Measurements from ENCODE around the gene C12orf57.
A peak's percentile ranks its signal among the peaks of the same experiment; 100 is the strongest.

The C12orf57 gene

DNA sequence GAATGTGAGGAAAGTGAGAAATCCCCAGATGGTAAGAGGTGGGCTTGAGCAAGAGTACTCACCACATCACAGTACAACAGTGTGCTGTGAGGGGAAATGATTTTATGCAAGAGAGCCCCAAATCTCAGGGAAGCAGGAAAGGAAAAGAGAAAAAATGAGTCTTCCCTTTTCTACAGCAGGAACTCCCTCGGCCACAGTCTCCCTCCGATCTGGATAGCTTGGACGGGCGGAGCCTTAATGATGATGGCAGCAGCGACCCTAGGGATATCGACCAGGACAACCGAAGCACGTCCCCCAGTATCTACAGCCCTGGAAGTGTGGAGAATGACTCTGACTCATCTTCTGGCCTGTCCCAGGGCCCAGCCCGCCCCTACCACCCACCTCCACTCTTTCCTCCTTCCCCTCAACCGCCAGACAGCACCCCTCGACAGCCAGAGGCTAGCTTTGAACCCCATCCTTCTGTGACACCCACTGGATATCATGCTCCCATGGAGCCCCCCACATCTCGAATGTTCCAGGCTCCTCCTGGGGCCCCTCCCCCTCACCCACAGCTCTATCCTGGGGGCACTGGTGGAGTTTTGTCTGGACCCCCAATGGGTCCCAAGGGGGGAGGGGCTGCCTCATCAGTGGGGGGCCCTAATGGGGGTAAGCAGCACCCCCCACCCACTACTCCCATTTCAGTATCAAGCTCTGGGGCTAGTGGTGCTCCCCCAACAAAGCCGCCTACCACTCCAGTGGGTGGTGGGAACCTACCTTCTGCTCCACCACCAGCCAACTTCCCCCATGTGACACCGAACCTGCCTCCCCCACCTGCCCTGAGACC is 8.2 kb upstream of the C12orf57 start:
- TF ChIP-seq BHLHE40 (IDR thresholded peaks at IDR 0.05; ENCODE audit: borderline replicate concordance) (no peak), NFRKB (IDR thresholded peaks at IDR 0.05) (no peak), L3MBTL2 (conservative IDR thresholded peaks at IDR 0.05) (no peak), SP1 (IDR thresholded peaks at IDR 0.05) (no peak), PKNOX1 (IDR thresholded peaks at IDR 0.05) (no peak), SUZ12 (IDR thresholded peaks at IDR 0.05) (no peak), HDGF (IDR thresholded peaks at IDR 0.05; ENCODE audit: borderline replicate concordance) (no peak), ELF4 (IDR thresholded peaks at IDR 0.05) (no peak), LEF1 (IDR thresholded peaks at IDR 0.05; ENCODE audit: borderline replicate concordance) (no peak), ZNF384 (IDR thresholded peaks at IDR 0.05) (no peak), TARDBP (IDR thresholded peaks at IDR 0.05) (no peak)
- CTCF ChIA-PET = interaction anchor here (0.9 to 2.2 kb wide), 5 partner anchors 9 to 63 kb away, joined by 4 to 7 read pairs (median 4); partner anchors contain the start of gene SPSB2
- POLR2A ChIA-PET = interaction anchor here (0.7 to 8.1 kb wide), 6 partner anchors 8 to 68 kb away, joined by 3 to 95 read pairs (median 5); partner anchors contain the start of genes C12orf57 and RNU7-1
- no peak for DNase-seq (ENCODE audit: extremely low spot score)

DNA sequence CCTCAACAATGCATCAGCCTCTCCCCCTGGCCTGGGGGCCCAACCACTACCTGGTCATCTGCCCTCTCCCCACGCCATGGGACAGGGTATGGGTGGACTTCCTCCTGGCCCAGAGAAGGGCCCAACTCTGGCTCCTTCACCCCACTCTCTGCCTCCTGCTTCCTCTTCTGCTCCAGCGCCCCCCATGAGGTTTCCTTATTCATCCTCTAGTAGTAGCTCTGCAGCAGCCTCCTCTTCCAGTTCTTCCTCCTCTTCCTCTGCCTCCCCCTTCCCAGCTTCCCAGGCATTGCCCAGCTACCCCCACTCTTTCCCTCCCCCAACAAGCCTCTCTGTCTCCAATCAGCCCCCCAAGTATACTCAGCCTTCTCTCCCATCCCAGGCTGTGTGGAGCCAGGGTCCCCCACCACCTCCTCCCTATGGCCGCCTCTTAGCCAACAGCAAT is 7.6 kb upstream of the C12orf57 start:
- CTCF ChIA-PET = interaction anchor here (0.9 to 2.2 kb wide), 5 partner anchors 9 to 63 kb away, joined by 4 to 7 read pairs (median 4); partner anchors contain the start of gene SPSB2
- no peak for DNase-seq (ENCODE audit: extremely low spot score)
- POLR2A ChIA-PET = interaction anchor here (0.9 to 8.1 kb wide), 6 partner anchors 7 to 67 kb away, joined by 4 to 95 read pairs (median 12); partner anchors contain the start of genes ATN1, C12orf57 and RNU7-1
- no peak for TF ChIP-seq ZNF384 (IDR thresholded peaks at IDR 0.05)

- TF ChIP-seq FOXK2 (IDR thresholded peaks at IDR 0.05) (no peak), L3MBTL2 (conservative IDR thresholded peaks at IDR 0.05) (no peak), ARNT (IDR thresholded peaks at IDR 0.05) (no peak), SUZ12 (IDR thresholded peaks at IDR 0.05) (no peak), SP1 (IDR thresholded peaks at IDR 0.05) (no peak), PKNOX1 (IDR thresholded peaks at IDR 0.05) (no peak), TARDBP (IDR thresholded peaks at IDR 0.05) (no peak), CTBP1 (IDR thresholded peaks at IDR 0.05; ENCODE audit: borderline replicate concordance) (no peak), FOXM1 (IDR thresholded peaks at IDR 0.05; ENCODE audit: borderline replicate concordance) (no peak), BHLHE40 (IDR thresholded peaks at IDR 0.05; ENCODE audit: borderline replicate concordance) (no peak), FOXA1 (IDR thresholded peaks at IDR 0.05) (no peak), NFRKB (IDR thresholded peaks at IDR 0.05) (no peak), HDGF (IDR thresholded peaks at IDR 0.05; ENCODE audit: borderline replicate concordance) (no peak), LEF1 (IDR thresholded peaks at IDR 0.05; ENCODE audit: borderline replicate concordance) (no peak), ZNF384 (IDR thresholded peaks at IDR 0.05) (no peak)
- ChIA-PET POLR2A (interaction anchor here (0.9 to 8.1 kb wide), 12 partner anchors 8 to 68 kb away, joined by 3 to 95 read pairs (median 7); partner anchors contain the start of genes ATN1 and SPSB2), CTCF (interaction anchor here (0.9 to 2.2 kb wide), 6 partner anchors 10 to 64 kb away, joined by 3 to 7 read pairs (median 4); partner anchors contain the start of gene SPSB2)
- no peak for DNase-seq (ENCODE audit: extremely low spot score)
These were observed 7.0 kb upstream of the C12orf57 start for GRCh38 chr12:6936636-6937480.

DNA sequence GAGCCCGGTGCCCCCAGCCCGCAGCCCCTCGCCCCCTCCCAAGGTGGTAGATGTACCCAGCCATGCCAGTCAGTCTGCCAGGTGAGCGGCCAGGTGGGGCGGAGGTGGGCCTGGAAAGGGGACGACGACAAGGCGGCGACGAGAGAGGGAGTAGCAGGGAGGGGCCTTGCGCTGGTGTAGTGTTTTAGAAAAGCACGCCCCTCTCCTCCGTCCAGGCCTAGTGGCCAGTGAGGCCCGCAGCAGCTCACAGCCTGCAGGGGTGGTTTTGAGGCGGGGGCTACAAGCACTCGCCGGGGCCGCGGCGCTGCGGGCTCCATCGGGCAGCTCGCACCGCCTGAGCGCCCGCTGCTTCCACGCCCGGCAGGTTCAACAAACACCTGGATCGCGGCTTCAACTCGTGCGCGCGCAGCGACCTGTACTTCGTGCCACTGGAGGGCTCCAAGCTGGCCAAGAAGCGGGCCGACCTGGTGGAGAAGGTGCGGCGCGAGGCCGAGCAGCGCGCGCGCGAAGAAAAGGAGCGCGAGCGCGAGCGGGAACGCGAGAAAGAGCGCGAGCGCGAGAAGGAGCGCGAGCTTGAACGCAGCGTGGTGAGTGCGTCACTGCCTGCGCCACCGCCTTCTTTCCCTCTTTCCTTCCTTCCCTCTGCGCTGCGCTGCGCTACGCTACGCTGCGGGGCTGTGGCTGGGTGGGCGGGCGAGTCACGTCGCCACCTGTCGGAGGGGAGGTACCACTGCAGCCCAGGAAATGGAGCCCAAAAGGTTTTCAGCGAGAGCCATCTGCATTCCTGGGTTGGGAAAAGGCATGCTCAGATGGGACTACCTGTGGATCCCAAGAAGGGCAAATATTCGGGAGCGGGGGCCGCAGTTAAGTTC is 6.1 kb upstream of the C12orf57 start:
- DNase-seq (ENCODE audit: extremely low spot score) = peak; percentile 84
- ChIA-PET CTCF (interaction anchor here (0.6 to 2.2 kb wide), 7 partner anchors 9 to 342 kb away, joined by 3 to 15 read pairs (median 5); partner anchors contain the start of gene SPSB2), POLR2A (interaction anchor here (0.9 to 8.1 kb wide), 17 partner anchors 9 to 110 kb away, joined by 3 to 95 read pairs (median 5); partner anchors contain the start of genes ATN1, CDCA3, LPCAT3 and SPSB2)
- TF ChIP-seq FOXM1 (IDR thresholded peaks at IDR 0.05; ENCODE audit: borderline replicate concordance) (no peak), L3MBTL2 (conservative IDR thresholded peaks at IDR 0.05) (peak; percentile 95), FOXA1 (IDR thresholded peaks at IDR 0.05) (no peak), ELF4 (IDR thresholded peaks at IDR 0.05) (no peak), TARDBP (IDR thresholded peaks at IDR 0.05) (no peak), SP1 (IDR thresholded peaks at IDR 0.05) (no peak), LEF1 (IDR thresholded peaks at IDR 0.05; ENCODE audit: borderline replicate concordance) (0 out of 2 replicates have a peak, but pooled peaks have one; percentile 35), ARNT (IDR thresholded peaks at IDR 0.05) (no peak), PKNOX1 (IDR thresholded peaks at IDR 0.05) (no peak), HDGF (IDR thresholded peaks at IDR 0.05; ENCODE audit: borderline replicate concordance) (no peak), FOXK2 (IDR thresholded peaks at IDR 0.05) (no peak), ZNF384 (IDR thresholded peaks at IDR 0.05) (no peak), SUZ12 (IDR thresholded peaks at IDR 0.05) (no peak), BHLHE40 (IDR thresholded peaks at IDR 0.05; ENCODE audit: borderline replicate concordance) (no peak), CTBP1 (IDR thresholded peaks at IDR 0.05; ENCODE audit: borderline replicate concordance) (peak; percentile 53; the same call in 1 of the 2 replicates), NFRKB (IDR thresholded peaks at IDR 0.05) (no peak)

All from HEK293T (cell line).